Activated CD4-positive, CD25-positive, alpha-beta regulatory T cell treated with anti-CD3 and anti-CD28 coated beads, Interleukin-2, amount 50 U/mL, for 16 hours (primary cell): ENCODE measurements around the gene SST.
A peak's percentile ranks its signal among the peaks of the same experiment; 100 is the strongest.

Source experiments
- DNase-seq: peaks from one replicate; pipeline ENCODE4 v3.0.0-alpha.2; 2020; ENCODE audit warnings: low read depth, low spot score

Gene SST

GRCh38 chr3:187669675-187670504, at the start of gene SST:
SST (minus strand) TSS chr3:187670394; CDS start chr3:187670291, 103 bp downstream.
- DNase-seq, result no peak

- DNase-seq, result no peak
Measured at GRCh38 chr3:187719628-187720336, 49.6 kb upstream of the SST start.

DNA sequence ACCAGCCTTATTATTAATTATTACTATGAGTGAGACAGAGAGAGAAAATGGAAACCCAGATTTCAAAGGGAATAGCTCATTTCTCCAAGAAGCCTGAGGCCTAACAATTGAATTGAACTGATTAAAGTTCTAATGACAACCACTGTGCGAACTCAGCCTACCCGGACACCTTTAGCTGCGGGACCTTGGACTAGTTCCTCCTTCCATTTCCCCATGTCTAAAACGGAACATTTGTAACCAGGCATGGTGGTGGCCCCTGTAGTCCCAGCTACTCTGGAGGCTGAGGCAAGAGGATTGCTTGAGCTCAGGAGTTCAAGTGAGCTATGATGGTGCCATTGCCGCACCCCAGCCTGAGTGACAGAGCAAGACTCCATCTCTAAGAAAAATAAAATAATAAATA, 48.6 kb upstream of the SST start:
- no peak for DNase-seq

GRCh38 chr3:187717572-187717971, 47.4 kb upstream of the SST start:
- DNase-seq, result no peak

- DNase-seq, result peak; percentile 48
Measured at GRCh38 chr3:187714404-187714979, 44.3 kb upstream of the SST start.

GRCh38 chr3:187713504-187713903, 43.3 kb upstream of the SST start:
- DNase-seq, result no peak

DNA sequence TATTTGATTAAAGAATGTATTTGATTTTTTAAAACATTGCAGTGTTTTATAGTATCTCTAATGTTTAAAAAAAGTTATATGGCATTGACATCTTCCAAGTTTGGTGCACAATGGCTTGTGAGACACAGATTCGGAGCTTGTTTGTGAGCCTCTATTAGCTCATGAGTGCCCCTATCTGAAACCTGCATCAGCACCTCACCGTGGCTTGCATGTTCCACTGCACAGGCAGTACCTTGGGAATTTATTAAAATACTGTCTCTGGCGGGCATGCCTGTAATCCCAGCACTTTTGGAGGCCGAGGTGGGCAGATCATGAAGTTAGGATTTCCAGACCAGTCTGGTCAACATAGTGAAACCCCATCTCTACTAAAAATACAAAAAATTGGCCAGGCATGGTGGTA, 39.0 kb upstream of the SST start:
- DNase-seq, result no peak

DNA sequence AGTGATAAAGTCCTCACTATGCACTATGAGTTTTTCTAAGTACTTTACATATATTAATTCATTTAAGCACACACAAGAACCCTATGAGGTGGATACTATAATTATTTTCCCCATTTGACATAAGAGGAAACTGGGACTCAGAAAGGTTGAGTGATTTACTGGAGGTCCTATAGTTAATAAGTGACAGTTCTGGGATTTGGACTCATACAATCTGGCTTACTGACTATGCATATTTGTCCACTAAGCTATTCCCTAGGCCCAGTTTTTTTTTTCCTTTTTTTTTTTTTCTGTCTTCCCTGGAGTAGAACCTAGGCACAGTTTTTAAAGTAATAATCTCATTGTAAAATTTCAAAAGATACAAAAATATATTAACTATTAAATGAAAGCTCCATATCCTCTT, 38.5 kb upstream of the SST start:
- no peak for DNase-seq

DNA sequence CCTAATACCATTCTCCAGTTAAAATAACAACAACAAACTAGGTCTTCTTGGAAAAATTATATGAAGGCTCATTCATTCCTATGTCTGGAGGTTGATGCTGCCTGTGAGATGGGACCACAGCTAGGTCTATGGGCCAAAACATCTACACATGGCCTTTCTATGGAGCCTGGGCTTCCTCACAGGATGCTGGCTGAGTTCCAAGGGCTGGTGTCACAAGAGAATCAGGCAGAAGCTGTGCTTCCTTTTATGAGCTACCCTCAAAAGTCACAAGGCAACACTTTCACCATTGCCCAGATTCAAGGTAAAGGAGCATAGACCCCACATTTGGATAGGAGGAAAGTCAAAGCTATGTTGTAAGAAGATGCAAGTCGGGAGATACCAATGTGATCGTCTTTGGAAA, 36.8 kb upstream of the SST start:
- no peak for DNase-seq

GRCh38 chr3:187705164-187705563, 35.0 kb upstream of the SST start:
- DNase-seq, result no peak

DNA sequence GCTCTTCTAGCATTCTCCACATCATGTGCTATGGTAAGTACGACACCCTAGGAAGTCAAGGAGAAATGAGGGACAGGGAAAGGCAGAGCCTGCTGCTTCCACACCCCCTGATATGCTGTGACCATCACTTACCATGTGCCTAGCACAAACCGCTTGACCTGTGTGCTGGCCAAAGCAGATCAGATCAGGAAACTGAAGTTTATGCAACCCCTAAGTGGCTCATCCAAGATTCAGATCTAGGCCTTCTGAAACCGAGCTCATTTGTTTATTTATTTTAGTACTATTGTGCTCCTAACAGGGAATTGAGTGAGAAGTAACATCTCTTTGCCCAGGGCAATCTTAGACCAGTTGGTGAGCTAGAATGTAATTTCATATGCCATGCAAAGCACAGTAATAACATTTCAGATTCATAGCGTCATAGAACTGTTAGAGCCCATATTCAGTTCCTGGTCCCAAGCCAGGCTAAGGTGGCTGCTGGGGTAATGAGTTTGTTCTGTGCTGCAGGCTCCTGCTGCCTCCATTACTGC, 32.4 kb upstream of the SST start, which contains the start of gene RTP2:
Gene RTP2 (minus strand): TSS at position 51 of the 527 bp plus-strand sequence. CDS start 429 bp downstream, outside the sequence.
- DNase-seq, result no peak

GRCh38 chr3:187700249-187700648, 30.1 kb upstream of the SST start:
- no peak for DNase-seq

DNA sequence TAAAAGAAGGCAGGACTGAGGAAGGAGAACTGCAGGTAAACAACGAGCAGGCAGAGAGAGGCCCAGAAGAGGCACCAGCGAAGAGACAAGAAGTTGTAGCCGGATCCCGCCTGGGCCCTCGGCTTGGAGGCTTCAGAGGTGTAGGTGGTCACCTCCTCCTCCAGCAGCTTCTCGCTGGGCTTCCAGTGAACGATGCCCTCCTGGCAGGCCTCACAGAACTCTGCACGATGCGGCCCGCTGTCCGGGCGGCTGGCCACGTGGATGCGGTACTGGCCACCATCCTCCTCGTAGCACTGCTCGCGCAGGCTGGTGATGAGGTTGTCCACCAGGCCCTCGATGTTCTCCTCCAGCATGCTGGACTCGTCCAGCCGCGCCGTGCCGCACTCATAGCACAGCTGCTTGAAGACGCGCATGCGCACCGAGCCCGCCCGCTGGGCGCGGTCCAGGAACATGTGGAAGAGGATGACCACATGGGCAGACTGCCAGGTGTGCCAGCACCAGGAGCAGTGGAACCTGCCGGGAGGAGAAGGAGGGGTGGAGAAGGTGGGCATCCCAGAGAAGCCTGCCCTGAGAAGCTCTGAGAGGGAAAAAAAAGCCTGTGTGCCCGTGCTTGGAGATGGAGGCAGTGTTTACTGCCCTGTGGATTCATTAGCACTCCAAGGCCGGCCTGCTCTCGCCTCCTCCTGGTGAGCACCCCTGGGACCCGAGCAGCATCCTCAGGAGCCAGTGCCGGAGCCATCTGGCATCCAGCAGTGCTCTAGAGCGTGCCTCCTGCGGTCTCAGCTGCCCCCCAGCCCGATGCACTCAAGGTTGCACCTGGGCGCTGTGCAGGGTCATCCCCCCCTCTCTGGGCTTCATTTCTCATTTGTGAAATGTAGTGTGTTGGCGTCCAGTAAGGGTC, 28.6 kb upstream of the SST start:
- no peak for DNase-seq

GRCh38 chr3:187696021-187696420, 25.8 kb upstream of the SST start:
- no peak for DNase-seq

DNA sequence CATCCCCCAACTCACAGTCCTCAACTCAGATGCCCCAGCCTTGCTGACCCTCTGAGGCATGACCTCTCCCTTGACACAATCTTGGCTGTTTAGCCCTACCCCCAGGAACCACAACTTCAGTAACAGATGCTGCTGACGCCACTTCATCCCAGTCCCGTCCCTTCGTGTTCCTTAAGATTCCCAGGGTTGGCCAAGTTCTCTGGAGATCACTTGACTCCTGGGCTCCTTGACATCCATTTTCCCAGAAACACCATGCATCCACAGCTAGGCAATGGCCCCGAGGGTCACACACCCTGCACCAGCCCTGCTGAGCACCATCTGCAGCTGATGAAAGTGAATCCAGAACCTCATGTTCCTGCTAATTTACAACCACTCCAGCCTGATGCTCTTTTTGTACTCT, 25.3 kb upstream of the SST start:
- no peak for DNase-seq

GRCh38 chr3:187694801-187695200, 24.6 kb upstream of the SST start:
- DNase-seq, result no peak

GRCh38 chr3:187693431-187693830, 23.2 kb upstream of the SST start:
- DNase-seq, result no peak

DNA sequence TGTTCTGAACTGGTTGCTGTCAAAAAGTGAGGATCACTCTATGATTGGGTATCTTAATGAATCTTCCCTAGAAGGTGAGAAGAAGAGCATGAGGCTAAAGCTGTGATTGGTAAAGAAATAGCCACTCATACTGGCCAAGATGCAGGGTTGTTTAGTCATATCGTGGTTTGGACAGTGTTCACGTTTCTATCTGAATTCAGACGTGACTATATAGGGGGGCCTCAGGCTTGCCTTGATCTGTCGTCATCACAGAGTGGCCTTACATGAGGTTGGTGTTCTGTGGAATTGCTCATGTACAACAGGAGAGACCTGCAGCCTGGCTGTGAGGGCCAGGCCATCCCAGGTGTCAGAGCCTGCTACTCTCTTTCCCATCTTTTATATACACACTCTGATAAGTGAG, 19.8 kb upstream of the SST start:
- DNase-seq, result no peak

- DNase-seq, result no peak
Measured at GRCh38 chr3:187686621-187687273, 16.6 kb upstream of the SST start.

- no peak for DNase-seq
Measured at GRCh38 chr3:187685948-187686347, 15.8 kb upstream of the SST start.

DNA sequence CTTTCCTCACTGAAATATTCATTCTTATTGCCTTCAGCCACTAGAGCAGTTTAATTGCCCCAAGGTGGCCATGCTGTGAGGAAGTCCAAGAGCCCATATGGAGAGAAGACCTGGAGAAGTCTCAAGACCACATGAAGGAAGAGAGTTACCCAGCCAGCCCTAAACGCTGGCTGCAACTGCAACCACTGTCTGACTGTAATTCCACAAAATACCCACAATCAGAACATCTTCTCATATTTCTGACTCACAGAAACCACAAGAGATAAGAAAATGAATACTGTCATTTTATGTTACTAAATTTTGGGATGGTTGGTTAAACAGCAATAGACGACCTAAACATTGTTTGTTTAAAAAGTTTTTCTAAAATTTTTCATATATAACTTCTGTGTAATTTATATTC, 14.7 kb upstream of the SST start:
- DNase-seq, result no peak
